ENCODE measurements around the gene PCDHGA8.

Gene PCDHGA8

DNA sequence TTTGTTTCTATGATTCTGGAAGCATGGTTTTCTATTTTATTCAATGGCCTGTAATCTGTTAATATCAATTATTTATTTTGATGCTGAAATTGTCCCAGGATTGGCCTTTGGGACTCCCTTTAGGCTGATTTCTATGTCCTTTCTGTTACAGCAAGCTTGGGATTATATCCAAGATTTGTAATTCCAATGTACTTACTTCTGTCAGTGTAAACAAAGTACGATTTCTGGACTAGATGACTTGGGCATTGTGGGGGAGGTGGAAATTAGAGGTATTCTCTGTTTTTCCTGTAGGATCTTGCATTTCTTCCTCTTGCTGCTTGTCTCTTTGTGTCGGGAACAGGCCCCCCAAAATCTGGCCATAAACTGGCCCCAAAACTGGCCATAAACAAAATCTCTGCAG is 41.6 kb downstream of the PCDHGA8 start:
- no peak for DNase-seq

DNA sequence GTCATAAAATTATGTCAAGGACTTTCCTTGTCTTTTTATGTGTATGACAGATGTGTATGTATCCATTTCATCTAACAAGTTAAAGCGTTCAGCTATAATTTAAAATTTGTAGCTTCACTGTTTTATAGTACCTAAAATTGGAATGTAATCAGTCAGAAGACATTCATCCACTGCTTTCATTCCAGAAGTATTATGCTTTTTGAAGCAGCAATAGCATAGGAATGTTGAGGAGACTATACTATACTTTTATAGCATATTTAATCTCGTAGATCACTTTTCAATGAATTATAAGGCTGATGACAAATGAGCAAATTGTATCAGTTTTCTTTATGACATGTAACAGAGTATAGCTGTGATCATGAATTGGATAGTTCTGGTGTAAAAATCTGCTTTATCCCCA is 44.8 kb downstream of the PCDHGA8 start:
- DNase-seq, result no peak

DNA sequence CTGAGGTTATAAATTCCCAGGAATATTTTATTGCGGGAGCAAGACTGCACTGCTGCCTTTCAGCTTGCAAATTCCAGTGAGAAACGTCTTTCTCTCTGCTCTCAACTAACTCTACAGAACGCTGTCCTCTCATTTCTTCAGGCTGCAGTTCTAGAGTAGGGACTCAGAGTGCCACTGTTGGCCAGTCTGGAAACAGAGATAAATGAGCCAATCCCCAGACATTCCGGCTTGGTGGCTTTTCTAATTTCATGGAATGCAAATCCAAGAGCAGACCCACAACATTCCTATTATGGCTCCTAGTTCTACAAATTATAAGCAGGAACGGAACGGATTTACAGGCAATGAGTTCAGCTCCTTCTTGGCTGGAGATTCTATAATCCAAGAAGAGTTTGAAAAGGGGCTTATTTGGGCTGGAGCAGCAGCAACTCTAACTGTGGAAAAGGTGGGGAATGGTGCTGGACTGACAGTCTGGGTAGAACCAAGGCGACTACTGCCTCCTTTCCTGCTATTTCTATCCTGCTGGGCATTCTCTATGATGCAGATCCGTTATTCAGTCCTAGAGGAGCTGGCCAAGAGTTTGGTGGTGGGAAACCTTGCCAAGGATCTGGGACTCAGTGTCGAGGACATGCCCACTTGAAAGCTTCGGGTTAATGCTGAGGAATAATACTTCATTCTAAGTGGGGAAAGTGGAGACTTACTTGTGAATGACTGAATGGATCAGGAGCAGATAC is 47.1 kb downstream of the PCDHGA8 start:
- DNase-seq, result no peak

DNA sequence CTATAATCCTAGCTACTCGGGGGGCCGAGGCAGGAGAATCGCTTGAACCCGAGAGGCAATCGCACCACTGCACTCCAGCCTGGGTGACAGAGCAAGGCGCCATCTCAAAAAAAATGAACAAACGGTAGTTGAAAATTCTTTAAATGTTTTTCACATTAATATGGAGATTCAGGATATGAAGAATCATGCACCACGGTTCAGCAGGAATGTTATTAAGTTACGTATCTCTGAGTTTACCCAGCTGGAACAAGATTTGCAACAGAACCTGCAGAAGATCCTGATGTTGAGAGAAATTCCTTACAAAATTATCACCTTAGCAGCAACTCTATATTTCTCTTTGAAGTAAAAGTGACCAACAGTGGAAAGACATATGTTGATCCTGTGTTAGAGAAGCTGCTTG is 47.9 kb downstream of the PCDHGA8 start:
- DNase-seq, result no peak

DNA sequence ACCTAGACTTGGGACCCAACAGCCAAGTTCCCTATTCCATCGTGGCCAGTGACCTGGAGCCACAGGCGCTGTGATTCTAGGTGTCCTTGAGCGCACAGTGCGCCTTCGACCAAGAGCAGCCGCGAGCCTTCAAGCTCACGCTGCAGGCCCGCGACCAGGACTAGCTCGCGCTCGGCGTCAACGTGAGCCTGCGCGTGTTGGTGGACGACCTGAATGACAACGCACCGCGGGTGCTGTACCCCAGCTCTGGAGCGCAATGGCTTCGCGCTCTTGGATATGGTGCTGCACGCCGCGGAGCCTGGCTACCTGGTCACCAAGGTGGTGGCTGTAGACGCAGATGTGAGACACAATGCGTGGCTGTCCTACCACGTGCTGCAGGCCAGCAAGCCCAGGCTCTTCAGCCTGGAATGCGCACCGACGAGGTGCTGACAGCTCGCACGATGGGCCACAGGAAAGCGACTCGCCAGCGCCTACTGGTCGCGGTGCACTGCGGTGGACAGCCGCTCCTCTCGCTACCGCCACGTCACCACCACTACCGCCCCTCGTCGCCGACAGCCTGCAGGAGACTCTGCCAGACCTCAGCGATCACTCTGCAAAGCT is 49.2 kb downstream of the PCDHGA8 start:
- no peak for DNase-seq

All from hippocampal formation (tissue), 2 donors.